ENCODE results near the gene KIAA0753. TPM values are rescaled to one million over a fixed set of nuclear protein-coding genes. Genes with fewer than 3 reads are reported as not detected.

Gene KIAA0753
- total and polyA plus RNA-seq, 3 experiments from 2014 or later, result 1.8 to 20.8 (median 18.6) TPM

GRCh38 chr17:6637458-6637840, 3.1 kb downstream of the KIAA0753 start:
- CTCF ChIA-PET, result no interaction called here
- H3K27me3 ChIP-seq (ENCODE audit: insufficient read depth, low read length, poor library complexity, severe bottlenecking), result no peaks in the 10 kb centered on the region

GRCh38 chr17:6636616-6637457, 3.7 kb downstream of the KIAA0753 start:
- Histone ChIP-seq H3K4me1 (ENCODE audit: insufficient read depth, low read length) (peaks cover 18% of the 10 kb centered on the region), H3K27ac (ENCODE audit: low read depth, low read length) (no peak overlapping the region), H3K36me3 (ENCODE audit: insufficient read depth, low read length) (peaks cover 3% of the 10 kb centered on the region), H3K4me3 (ENCODE audit: low read length) (no peak overlapping the region), H3K27me3 (ENCODE audit: insufficient read depth, low read length, poor library complexity, severe bottlenecking) (no peaks in the 10 kb centered on the region), H3K9me3 (ENCODE audit: low read length) (no peaks in the 10 kb centered on the region)
- Mint-ChIP-seq H3K27ac (peak overlapping the region in 5 of 8 donors; percentile 24 to 95 (median 66)), H3K27me3 (peaks cover 0 to 3% of the 10 kb centered on the region in 2 donors), H3K36me3 (peaks cover 11 to 39% (median 20%) of the 10 kb centered on the region in 3 donors), H3K4me3 (peak overlapping the region in 3 of 7 donors; percentile 15 to 45 (median 19)), H3K4me1 (peaks cover 29 to 39% (median 39%) of the 10 kb centered on the region in 3 donors), H3K9me3 (no peaks in the 10 kb centered on the region)
- no peak for DNase-seq
- CTCF ChIA-PET, result no interaction called here
- POLR2A ChIA-PET, result no interaction called here

More at GRCh38 chr17:6637458-6637840, 3.1 kb downstream of the KIAA0753 start:
- H3K36me3 Mint-ChIP-seq, result peaks cover 11 to 38% (median 19%) of the 10 kb centered on the region in 3 donors
- Histone ChIP-seq H3K4me3 (ENCODE audit: low read length) (no peak overlapping the region), H3K9me3 (ENCODE audit: low read length) (no peaks in the 10 kb centered on the region), H3K27ac (ENCODE audit: low read depth, low read length) (no peak overlapping the region), H3K4me1 (ENCODE audit: insufficient read depth, low read length) (peaks cover 24% of the 10 kb centered on the region), H3K36me3 (ENCODE audit: insufficient read depth, low read length) (peaks cover 3% of the 10 kb centered on the region)
- peak overlapping the region in 3 of 7 donors; percentile 19 to 75 (median 45) for H3K4me3 Mint-ChIP-seq
- POLR2A ChIA-PET, result interaction anchor here (0.9 kb wide), 1 partner anchor 12 kb away, joined by 3 read pairs; no protein-coding TSS in a partner anchor
- peaks cover 33 to 45% (median 45%) of the 10 kb centered on the region in 3 donors for H3K4me1 Mint-ChIP-seq
- peak overlapping the region in 5 of 8 donors; percentile 24 to 95 (median 75) for H3K27ac Mint-ChIP-seq
- peaks cover 0 to 3% of the 10 kb centered on the region in 2 donors for H3K27me3 Mint-ChIP-seq
- no peak for DNase-seq
- H3K9me3 Mint-ChIP-seq, result no peaks in the 10 kb centered on the region

GRCh38 chr17:6636105-6636504, 4.4 kb downstream of the KIAA0753 start:
- CTCF ChIA-PET, result no interaction called here
- Mint-ChIP-seq H3K4me3 (peak overlapping the region in 2 of 7 donors; percentile 15 to 18), H3K9me3 (no peaks in the 10 kb centered on the region), H3K27ac (peak overlapping the region in 2 of 8 donors; percentile 66 to 95), H3K4me1 (peaks cover 27 to 38% (median 37%) of the 10 kb centered on the region in 3 donors), H3K27me3 (peaks cover 0 to 3% of the 10 kb centered on the region in 2 donors), H3K36me3 (peaks cover 11 to 39% (median 26%) of the 10 kb centered on the region in 3 donors)
- Histone ChIP-seq H3K27me3 (ENCODE audit: insufficient read depth, low read length, poor library complexity, severe bottlenecking) (no peaks in the 10 kb centered on the region), H3K4me1 (ENCODE audit: insufficient read depth, low read length) (peaks cover 13% of the 10 kb centered on the region), H3K27ac (ENCODE audit: low read depth, low read length) (no peak overlapping the region), H3K36me3 (ENCODE audit: insufficient read depth, low read length) (peaks cover 3% of the 10 kb centered on the region), H3K9me3 (ENCODE audit: low read length) (no peaks in the 10 kb centered on the region), H3K4me3 (ENCODE audit: low read length) (no peak overlapping the region)
- POLR2A ChIA-PET, result no interaction called here
- DNase-seq, result no peak

- H3K27ac Mint-ChIP-seq, result peak overlapping the region in 1 of 8 donors; percentile 1
- H3K36me3 Mint-ChIP-seq, result peaks cover 11 to 56% (median 34%) of the 10 kb centered on the region in 3 donors
- no peaks in the 10 kb centered on the region for H3K9me3 Mint-ChIP-seq
- ChIA-PET CTCF (no interaction called here), POLR2A (no interaction called here)
- Histone ChIP-seq H3K9me3 (ENCODE audit: low read length) (no peaks in the 10 kb centered on the region), H3K27ac (ENCODE audit: low read depth, low read length) (no peak overlapping the region), H3K4me1 (ENCODE audit: insufficient read depth, low read length) (no peaks in the 10 kb centered on the region), H3K27me3 (ENCODE audit: insufficient read depth, low read length, poor library complexity, severe bottlenecking) (no peaks in the 10 kb centered on the region), H3K36me3 (ENCODE audit: insufficient read depth, low read length) (peaks cover 15% of the 10 kb centered on the region), H3K4me3 (ENCODE audit: low read length) (no peak overlapping the region)
- no peak overlapping the region for H3K4me3 Mint-ChIP-seq
- no peak for DNase-seq
- peaks cover 17 to 37% (median 19%) of the 10 kb centered on the region in 3 donors for H3K4me1 Mint-ChIP-seq
- no peaks in the 10 kb centered on the region for H3K27me3 Mint-ChIP-seq
Measured at GRCh38 chr17:6633263-6633662, 7.2 kb downstream of the KIAA0753 start.

GRCh38 chr17:6632530-6632929, 8.0 kb downstream of the KIAA0753 start:
- H3K36me3 ChIP-seq (ENCODE audit: insufficient read depth, low read length), result peaks cover 22% of the 10 kb centered on the region
- Mint-ChIP-seq H3K36me3 (peaks cover 11 to 64% (median 41%) of the 10 kb centered on the region in 3 donors), H3K27me3 (no peaks in the 10 kb centered on the region), H3K4me3 (no peak overlapping the region), H3K4me1 (peaks cover 12 to 37% (median 17%) of the 10 kb centered on the region in 3 donors), H3K27ac (no peak overlapping the region), H3K9me3 (no peaks in the 10 kb centered on the region)
- H3K27ac ChIP-seq (ENCODE audit: low read depth, low read length), result no peak overlapping the region
- CTCF ChIA-PET, result no interaction called here
- no peaks in the 10 kb centered on the region for H3K4me1 ChIP-seq (ENCODE audit: insufficient read depth, low read length)
- POLR2A ChIA-PET, result no interaction called here
- no peak overlapping the region for H3K4me3 ChIP-seq (ENCODE audit: low read length)
- no peak for DNase-seq
- H3K9me3 ChIP-seq (ENCODE audit: low read length), result no peaks in the 10 kb centered on the region
- H3K27me3 ChIP-seq (ENCODE audit: insufficient read depth, low read length, poor library complexity, severe bottlenecking), result no peaks in the 10 kb centered on the region

GRCh38 chr17:6630390-6630789, 10.1 kb downstream of the KIAA0753 start:
- DNase-seq, result no peak
- Mint-ChIP-seq H3K4me1 (peaks cover 12 to 43% (median 12%) of the 10 kb centered on the region in 3 donors), H3K27me3 (no peaks in the 10 kb centered on the region), H3K27ac (no peak overlapping the region), H3K36me3 (peaks cover 11 to 79% (median 45%) of the 10 kb centered on the region in 3 donors), H3K9me3 (no peaks in the 10 kb centered on the region), H3K4me3 (no peak overlapping the region)
- CTCF ChIA-PET, result no interaction called here
- POLR2A ChIA-PET, result no interaction called here
- H3K27ac ChIP-seq (ENCODE audit: low read depth, low read length), result no peak overlapping the region
- H3K4me3 ChIP-seq (ENCODE audit: low read length), result no peak overlapping the region
- peaks cover 25% of the 10 kb centered on the region for H3K36me3 ChIP-seq (ENCODE audit: insufficient read depth, low read length)
- no peaks in the 10 kb centered on the region for H3K27me3 ChIP-seq (ENCODE audit: insufficient read depth, low read length, poor library complexity, severe bottlenecking)
- H3K9me3 ChIP-seq (ENCODE audit: low read length), result no peaks in the 10 kb centered on the region
- H3K4me1 ChIP-seq (ENCODE audit: insufficient read depth, low read length), result no peaks in the 10 kb centered on the region

GRCh38 chr17:6627019-6627418, 13.5 kb downstream of the KIAA0753 start:
- H3K9me3 Mint-ChIP-seq, result no peaks in the 10 kb centered on the region
- H3K4me1 ChIP-seq (ENCODE audit: insufficient read depth, low read length), result no peaks in the 10 kb centered on the region
- peaks cover 11 to 32% (median 12%) of the 10 kb centered on the region in 3 donors for H3K4me1 Mint-ChIP-seq
- H3K36me3 ChIP-seq (ENCODE audit: insufficient read depth, low read length), result peaks cover 21% of the 10 kb centered on the region
- POLR2A ChIA-PET, result no interaction called here
- no peak overlapping the region for H3K4me3 ChIP-seq (ENCODE audit: low read length)
- H3K27ac Mint-ChIP-seq, result peak overlapping the region in 1 of 8 donors; percentile 11
- H3K27me3 Mint-ChIP-seq, result no peaks in the 10 kb centered on the region
- no peaks in the 10 kb centered on the region for H3K9me3 ChIP-seq (ENCODE audit: low read length)
- H3K27ac ChIP-seq (ENCODE audit: low read depth, low read length), result no peak overlapping the region
- CTCF ChIA-PET, result no interaction called here
- H3K36me3 Mint-ChIP-seq, result peaks cover 4 to 83% (median 33%) of the 10 kb centered on the region in 3 donors
- no peaks in the 10 kb centered on the region for H3K27me3 ChIP-seq (ENCODE audit: insufficient read depth, low read length, poor library complexity, severe bottlenecking)
- no peak for DNase-seq
- H3K4me3 Mint-ChIP-seq, result no peak overlapping the region

GRCh38 chr17:6626616-6627015, 13.9 kb downstream of the KIAA0753 start:
- H3K36me3 ChIP-seq (ENCODE audit: insufficient read depth, low read length), result peaks cover 24% of the 10 kb centered on the region
- peaks cover 4 to 86% (median 33%) of the 10 kb centered on the region in 3 donors for H3K36me3 Mint-ChIP-seq
- POLR2A ChIA-PET, result no interaction called here

More at GRCh38 chr17:6626616-6627015, 13.9 kb downstream of the KIAA0753 start:
- CTCF ChIA-PET, result no interaction called here
- Mint-ChIP-seq H3K4me3 (no peak overlapping the region), H3K27me3 (no peaks in the 10 kb centered on the region), H3K9me3 (no peaks in the 10 kb centered on the region), H3K4me1 (peaks cover 11 to 32% (median 12%) of the 10 kb centered on the region in 3 donors), H3K27ac (no peak overlapping the region)
- H3K9me3 ChIP-seq (ENCODE audit: low read length), result no peaks in the 10 kb centered on the region
- DNase-seq, result no peak
- H3K4me1 ChIP-seq (ENCODE audit: insufficient read depth, low read length), result no peaks in the 10 kb centered on the region
- H3K27ac ChIP-seq (ENCODE audit: low read depth, low read length), result no peak overlapping the region
- H3K4me3 ChIP-seq (ENCODE audit: low read length), result no peak overlapping the region
- H3K27me3 ChIP-seq (ENCODE audit: insufficient read depth, low read length, poor library complexity, severe bottlenecking), result no peaks in the 10 kb centered on the region

Measured in CD8-positive, alpha-beta memory T cell (primary cell).